CD8-positive, alpha-beta memory T cell (primary cell): ENCODE results near the gene NAE1. TPM values are rescaled to one million over a fixed set of nuclear protein-coding genes. Genes with fewer than 3 reads are reported as not detected.

Experiments used
- CTCF ChIA-PET: fragments of 350-600 bp; sonication (Branson Sonifier 250); formaldehyde crosslinking; loops from one replicate; lab custom pipeline; 2021; ENCODE audit warnings: antibody characterized with exemption; lab: Charles Lee
- POLR2A ChIA-PET: fragments of 350-600 bp; sonication (Branson Sonifier 250); formaldehyde crosslinking; loops from one replicate; lab custom pipeline; 2021; ENCODE audit warnings: antibody characterized with exemption; lab: Charles Lee
- DNase-seq, 5 donors: peaks; one replicate each; pipeline versions ENCODE4 v3.0.0 to v3.0.0-alpha.2; 2020 to 2022; ENCODE audit warnings: mixed read lengths in 1 of 5
- H3K27ac ChIP-seq: one replicate; pipeline ENCODE4 v1.7.0; 2013; ENCODE audit warnings: low read depth, mild to moderate bottlenecking, low read length, moderate library complexity
- H3K27me3 ChIP-seq: 2 replicates; pipeline ENCODE4 v1.7.0; 2013; ENCODE audit warnings: low read length, mild to moderate bottlenecking; ENCODE audit not compliant: insufficient read depth, poor library complexity, severe bottlenecking
- H3K36me3 ChIP-seq: 2 replicates; pipeline ENCODE4 v1.7.0; 2013; ENCODE audit warnings: mild to moderate bottlenecking, low read length, moderate library complexity; ENCODE audit not compliant: insufficient read depth
- H3K4me1 ChIP-seq: 2 replicates; pipeline ENCODE4 v1.7.0; 2013; ENCODE audit warnings: mild to moderate bottlenecking, low read length, moderate library complexity; ENCODE audit not compliant: insufficient read depth
- H3K4me3 ChIP-seq: 2 replicates; pipeline ENCODE4 v1.7.0; 2013; ENCODE audit warnings: mild to moderate bottlenecking, low read length
- H3K9me3 ChIP-seq: 2 replicates; pipeline ENCODE4 v1.7.0; 2013; ENCODE audit warnings: mild to moderate bottlenecking, low read length
- H3K27ac Mint-ChIP-seq, 8 donors: one replicate each; pipeline ENCODE4 v1.8.0; 2020 to 2021; ENCODE audit warnings: mixed read lengths in 8 of 8, mild to moderate bottlenecking in 6 of 8, inconsistent platforms in 3 of 8, moderate library complexity in 3 of 8
- H3K27me3 Mint-ChIP-seq, 2 donors: one replicate each; pipeline ENCODE4 v1.8.0; 2020 to 2021; ENCODE audit warnings: mixed read lengths in 2 of 2, mild to moderate bottlenecking in 1 of 2, moderate library complexity in 1 of 2
- H3K36me3 Mint-ChIP-seq, 3 donors: one replicate each; pipeline ENCODE4 v1.8.0; 2020 to 2021; ENCODE audit warnings: mixed read lengths in 3 of 3, inconsistent platforms in 1 of 3, mild to moderate bottlenecking in 1 of 3
- H3K4me1 Mint-ChIP-seq, 3 donors: one replicate each; pipeline ENCODE4 v1.8.0; 2020 to 2021; ENCODE audit warnings: mixed read lengths in 3 of 3, inconsistent platforms in 1 of 3, mild to moderate bottlenecking in 1 of 3
- H3K4me3 Mint-ChIP-seq, 7 donors: one replicate each; pipeline ENCODE4 v1.8.0; 2020 to 2021; ENCODE audit warnings: mixed read lengths in 7 of 7, mild to moderate bottlenecking in 6 of 7, moderate library complexity in 4 of 7, inconsistent platforms in 2 of 7
- H3K9me3 Mint-ChIP-seq, 5 donors: one replicate each; pipeline ENCODE4 v1.8.0; 2020 to 2022; ENCODE audit warnings: mixed read lengths in 5 of 5, mild to moderate bottlenecking in 3 of 5, moderate library complexity in 2 of 5, inconsistent platforms in 1 of 5
- polyA plus RNA-seq: library from polyadenylated mRNA; unstranded; fragments of 300-500 nt; fragmentation: Illumina TruSeq; gene quantifications from one replicate; pipeline ENCODE4 v1.2.3, GENCODE V29; 2021
- total RNA-seq, 2 experiments: library from RNA; stranded (reverse); gene quantifications; one replicate each; pipeline ENCODE4 v1.2.3, GENCODE V29; 2021

NAE1 gene
- total and polyA plus RNA-seq, 3 experiments from 2014 or later: 76.6 to 110 (median 105) TPM

- Histone ChIP-seq H3K36me3 (no peaks in the 10 kb centered on the region), H3K4me3 (no peak overlapping the region), H3K4me1 (no peaks in the 10 kb centered on the region), H3K27ac (no peak overlapping the region), H3K27me3 (no peaks in the 10 kb centered on the region), H3K9me3 (no peaks in the 10 kb centered on the region)
- POLR2A ChIA-PET: no interaction called here
- no peaks in the 10 kb centered on the region for H3K4me1 Mint-ChIP-seq
- no peaks in the 10 kb centered on the region for H3K9me3 Mint-ChIP-seq
- H3K4me3 Mint-ChIP-seq: no peak overlapping the region
- peak overlapping the region in 1 of 8 donors; percentile 41 for H3K27ac Mint-ChIP-seq
- no peaks in the 10 kb centered on the region for H3K36me3 Mint-ChIP-seq
- peaks cover 0 to 1% of the 10 kb centered on the region in 2 donors for H3K27me3 Mint-ChIP-seq
- DNase-seq: no peak
- CTCF ChIA-PET: interaction anchor here (3.1 kb wide), 1 partner anchor 27 kb away, joined by 9 read pairs; the partner anchor contains the start of gene NAE1
Observed at GRCh38 chr16:66857437-66857836, 26.7 kb upstream of the NAE1 start.

DNA sequence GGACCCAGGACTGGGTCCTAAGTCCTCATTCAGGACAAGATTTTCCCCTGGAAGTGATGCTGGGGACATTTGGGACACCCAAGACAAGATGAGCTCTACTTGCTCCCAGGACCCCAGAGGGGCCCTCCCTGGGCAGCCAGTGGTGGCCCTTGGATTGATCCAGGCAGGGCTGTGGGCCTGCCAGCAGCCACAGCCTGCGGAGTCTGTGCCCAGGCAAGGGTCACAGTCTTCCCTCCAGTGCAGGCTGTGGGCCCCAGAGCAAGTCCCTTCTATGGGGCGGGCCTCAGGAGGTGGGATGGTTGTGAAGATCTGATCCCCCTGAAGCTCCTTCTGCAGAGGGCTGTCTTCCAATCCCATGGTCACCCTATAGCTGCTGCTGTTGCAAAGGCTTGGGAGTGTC is 26.0 kb upstream of the NAE1 start:
- H3K4me1 ChIP-seq: no peaks in the 10 kb centered on the region
- Mint-ChIP-seq H3K9me3 (no peaks in the 10 kb centered on the region), H3K27ac (no peak overlapping the region), H3K36me3 (no peaks in the 10 kb centered on the region), H3K4me3 (no peak overlapping the region), H3K4me1 (no peaks in the 10 kb centered on the region), H3K27me3 (peaks cover 0 to 1% of the 10 kb centered on the region in 2 donors)
- H3K4me3 ChIP-seq: no peak overlapping the region
- H3K9me3 ChIP-seq: no peaks in the 10 kb centered on the region
- no peak for DNase-seq
- POLR2A ChIA-PET: no interaction called here
- no peak overlapping the region for H3K27ac ChIP-seq
- no peaks in the 10 kb centered on the region for H3K36me3 ChIP-seq
- H3K27me3 ChIP-seq: no peaks in the 10 kb centered on the region
- CTCF ChIA-PET: interaction anchor here (1.5 to 3.1 kb wide), 2 partner anchors 12 to 26 kb away, joined by 3 to 9 read pairs; partner anchors contain the start of gene NAE1

DNA sequence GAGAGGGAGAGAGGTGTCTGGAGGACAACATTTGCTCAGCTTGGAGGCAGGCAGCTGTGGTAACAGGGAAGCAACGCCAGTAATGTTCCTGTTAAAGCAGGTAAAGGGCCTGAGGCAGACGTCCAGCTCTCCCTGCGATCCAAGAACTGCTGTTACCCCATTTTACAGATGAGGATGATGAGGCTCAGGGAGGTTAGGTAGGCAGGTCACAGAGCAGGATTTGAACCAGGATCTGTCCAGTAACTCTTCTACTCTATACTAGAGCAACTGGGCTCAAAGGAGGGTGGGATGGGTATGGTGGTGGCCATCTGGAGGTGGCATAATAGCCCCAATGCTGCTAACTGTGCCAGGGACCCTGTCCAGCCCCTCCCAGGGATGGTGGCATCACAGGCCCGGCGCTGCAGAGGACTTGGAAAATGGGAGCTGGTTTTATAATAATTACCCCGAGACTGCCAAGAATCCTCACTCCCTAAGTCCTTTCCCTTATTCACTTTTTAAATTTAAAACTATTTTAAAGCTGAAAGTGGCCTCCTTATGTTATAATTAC is 25.5 kb upstream of the NAE1 start:
- ChIA-PET CTCF (interaction anchor here (1.5 to 3.1 kb wide), 2 partner anchors 13 to 26 kb away, joined by 3 to 9 read pairs; partner anchors contain the start of gene NAE1), POLR2A (no interaction called here)
- Mint-ChIP-seq H3K9me3 (no peaks in the 10 kb centered on the region), H3K4me3 (no peak overlapping the region), H3K27ac (peak overlapping the region in 1 of 8 donors; percentile 54), H3K4me1 (no peaks in the 10 kb centered on the region), H3K27me3 (peaks cover 0 to 1% of the 10 kb centered on the region in 2 donors), H3K36me3 (no peaks in the 10 kb centered on the region)
- no peaks in the 10 kb centered on the region for H3K4me1 ChIP-seq
- no peak overlapping the region for H3K27ac ChIP-seq
- DNase-seq: no peak
- H3K4me3 ChIP-seq: no peak overlapping the region
- H3K27me3 ChIP-seq: no peaks in the 10 kb centered on the region
- no peaks in the 10 kb centered on the region for H3K9me3 ChIP-seq
- no peaks in the 10 kb centered on the region for H3K36me3 ChIP-seq

GRCh38 chr16:66853261-66854139 is 22.7 kb upstream of the NAE1 start:
- Histone ChIP-seq H3K4me1 (no peaks in the 10 kb centered on the region), H3K9me3 (no peaks in the 10 kb centered on the region), H3K27ac (no peak overlapping the region), H3K4me3 (no peak overlapping the region), H3K27me3 (no peaks in the 10 kb centered on the region), H3K36me3 (no peaks in the 10 kb centered on the region)
- no peaks in the 10 kb centered on the region for H3K4me1 Mint-ChIP-seq
- H3K27ac Mint-ChIP-seq: peak overlapping the region in 2 of 8 donors; percentile 52 to 76
- H3K27me3 Mint-ChIP-seq: no peaks in the 10 kb centered on the region
- H3K36me3 Mint-ChIP-seq: no peaks in the 10 kb centered on the region
- DNase-seq: no peak
- no peak overlapping the region for H3K4me3 Mint-ChIP-seq
- POLR2A ChIA-PET: no interaction called here
- H3K9me3 Mint-ChIP-seq: no peaks in the 10 kb centered on the region
- CTCF ChIA-PET: interaction anchor here (0.7 to 1.8 kb wide), 5 partner anchors 9 to 23 kb away, joined by 3 to 8 read pairs (median 4); partner anchors contain the start of gene NAE1

DNA sequence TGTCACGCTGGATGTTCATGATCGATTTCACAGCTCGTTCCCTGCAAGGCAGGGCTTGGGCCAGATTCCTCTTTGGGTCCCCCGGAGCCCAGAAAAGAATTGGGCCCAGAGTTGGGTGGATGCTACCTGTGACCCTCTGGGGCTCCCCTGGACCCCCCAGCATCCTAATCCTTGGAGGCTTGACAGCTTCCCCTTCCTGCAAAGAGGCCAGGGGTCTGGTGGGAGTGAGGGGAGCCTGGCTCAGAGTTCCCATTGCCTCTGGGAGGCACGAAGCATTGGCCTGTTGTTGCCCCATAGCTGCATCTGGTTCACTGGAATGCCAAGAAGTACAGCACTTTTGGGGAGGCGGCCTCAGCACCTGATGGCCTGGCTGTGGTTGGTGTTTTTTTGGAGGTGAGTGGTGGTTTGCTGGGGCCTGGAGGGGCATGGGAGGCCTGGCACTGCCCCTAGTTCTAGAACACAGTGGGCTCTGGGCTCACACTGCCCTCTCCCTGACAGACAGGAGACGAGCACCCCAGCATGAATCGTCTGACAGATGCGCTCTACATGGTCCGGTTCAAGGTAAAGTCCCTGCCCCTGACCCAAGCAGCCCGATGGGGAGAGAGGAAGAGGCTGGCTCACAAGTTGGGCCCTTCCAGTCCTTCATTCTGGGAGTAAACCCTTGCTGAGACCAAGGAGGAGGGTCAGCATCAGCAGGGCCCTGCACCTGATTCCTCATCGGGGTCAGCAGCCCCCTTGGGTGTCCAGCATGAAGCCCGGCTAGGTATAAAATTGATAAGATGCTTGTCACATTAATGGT is 20.6 kb upstream of the NAE1 start:
- Histone ChIP-seq H3K27me3 (peaks cover 7% of the 10 kb centered on the region), H3K4me3 (no peak overlapping the region), H3K4me1 (no peaks in the 10 kb centered on the region), H3K36me3 (no peaks in the 10 kb centered on the region), H3K9me3 (no peaks in the 10 kb centered on the region), H3K27ac (no peak overlapping the region)
- Mint-ChIP-seq H3K36me3 (no peaks in the 10 kb centered on the region), H3K27ac (no peak overlapping the region), H3K9me3 (no peaks in the 10 kb centered on the region), H3K4me3 (no peak overlapping the region), H3K27me3 (peaks cover 5% of the 10 kb centered on the region in 2 donors), H3K4me1 (no peaks in the 10 kb centered on the region)
- ChIA-PET POLR2A (no interaction called here), CTCF (interaction anchor here (0.8 kb wide), 1 partner anchor 16 kb away, joined by 3 read pairs; no protein-coding TSS in a partner anchor)
- DNase-seq: no peak

GRCh38 chr16:66850115-66850815 is 19.5 kb upstream of the NAE1 start:
- DNase-seq: no peak
- Histone ChIP-seq H3K27me3 (peaks cover 9% of the 10 kb centered on the region), H3K27ac (no peak overlapping the region), H3K4me1 (no peaks in the 10 kb centered on the region), H3K36me3 (no peaks in the 10 kb centered on the region), H3K4me3 (no peak overlapping the region), H3K9me3 (no peaks in the 10 kb centered on the region)
- Mint-ChIP-seq H3K9me3 (no peaks in the 10 kb centered on the region), H3K4me3 (no peak overlapping the region), H3K36me3 (no peaks in the 10 kb centered on the region), H3K27me3 (peaks cover 16% of the 10 kb centered on the region in 2 donors), H3K4me1 (peaks cover 0 to 4% (median 0%) of the 10 kb centered on the region in 3 donors), H3K27ac (no peak overlapping the region)
- CTCF ChIA-PET: interaction anchor here (1.1 to 2.5 kb wide), 2 partner anchors 18 to 19 kb away, joined by 3 to 14 read pairs; partner anchors contain the start of gene NAE1
- POLR2A ChIA-PET: interaction anchor here (0.6 kb wide), 1 partner anchor 151 kb away, joined by 11 read pairs; no protein-coding TSS in a partner anchor

GRCh38 chr16:66849549-66849948 is 18.8 kb upstream of the NAE1 start:
- Mint-ChIP-seq H3K27me3 (peaks cover 19 to 21% of the 10 kb centered on the region in 2 donors), H3K4me1 (peaks cover 0 to 8% (median 0%) of the 10 kb centered on the region in 3 donors), H3K9me3 (no peaks in the 10 kb centered on the region), H3K27ac (peak overlapping the region in 1 of 8 donors; percentile 21), H3K4me3 (peak overlapping the region in 1 of 7 donors; percentile 74), H3K36me3 (no peaks in the 10 kb centered on the region)
- Histone ChIP-seq H3K4me1 (no peaks in the 10 kb centered on the region), H3K27me3 (peaks cover 9% of the 10 kb centered on the region), H3K4me3 (no peak overlapping the region), H3K36me3 (no peaks in the 10 kb centered on the region), H3K27ac (no peak overlapping the region), H3K9me3 (no peaks in the 10 kb centered on the region)
- CTCF ChIA-PET: interaction anchor here (1.1 to 2.5 kb wide), 2 partner anchors 18 to 19 kb away, joined by 3 to 14 read pairs; partner anchors contain the start of gene NAE1
- POLR2A ChIA-PET: no interaction called here
- DNase-seq: no peak
